ENCODE results near the gene MYH15. TPM values are rescaled to one million over a fixed set of nuclear protein-coding genes. Genes with fewer than 3 reads are reported as not detected.

MYH15 gene
- total and polyA plus RNA-seq, 2 of the 8 experiments (the other 6 are each of a cell fraction or from before 2014, with no cell fraction given): under 0.01 TPM; not detected in 1

- no peak for TF ChIP-seq CBX8 (IDR thresholded peaks at IDR 0.05; ENCODE audit: borderline replicate concordance, low read depth, low read length)
Measured at GRCh38 chr3:108341911-108342310, 168.5 kb downstream of the MYH15 start (continued).
